AG20443 (cell line): ENCODE measurements around the gene LRRC2.

Experiments
- DNase-seq: peaks from one replicate; pipeline ENCODE4 v3.0.0; 2012; ENCODE audit warnings: low spot score, mixed read lengths

LRRC2 gene

DNA sequence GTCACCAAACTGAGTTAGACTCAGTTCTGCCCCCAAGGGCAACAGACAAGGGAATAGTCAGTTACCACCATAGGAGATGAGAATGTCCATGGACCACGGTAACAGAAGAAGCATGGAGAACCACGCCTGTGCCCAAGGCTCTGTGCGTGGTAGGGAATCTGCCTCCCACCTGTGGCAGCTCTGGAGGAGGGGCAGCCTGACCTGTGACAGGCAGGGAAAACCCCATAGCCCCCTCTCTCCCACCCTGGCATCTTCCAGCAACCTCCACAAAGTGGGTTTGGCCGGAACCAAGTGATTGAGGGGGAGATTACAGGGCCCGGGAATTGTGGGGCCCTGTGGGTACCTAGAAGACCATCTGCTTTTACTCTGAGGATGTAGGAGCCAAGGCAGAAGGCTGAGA is 87.1 kb downstream of the LRRC2 start:
- DNase-seq, result no peak

DNA sequence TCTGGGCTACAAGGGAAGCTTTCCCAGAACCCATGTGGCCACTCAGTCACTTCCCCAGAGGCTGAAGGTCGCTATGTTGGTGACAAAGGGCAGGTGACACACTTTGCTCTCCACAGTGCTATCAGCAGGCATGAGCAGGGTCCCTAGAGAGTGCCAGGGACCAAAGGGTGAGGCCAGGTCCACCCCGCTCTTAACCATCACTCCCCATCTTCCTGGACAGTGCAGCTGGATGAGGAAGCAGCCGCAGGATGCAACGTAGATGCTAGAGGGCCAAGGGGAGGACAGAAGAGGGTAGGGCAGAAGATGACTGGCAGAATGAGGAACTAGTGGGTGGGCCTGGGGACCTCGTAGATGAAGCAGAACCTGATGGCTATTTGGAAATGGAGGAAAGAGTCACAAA is 87.8 kb downstream of the LRRC2 start:
- DNase-seq, result no peak

DNA sequence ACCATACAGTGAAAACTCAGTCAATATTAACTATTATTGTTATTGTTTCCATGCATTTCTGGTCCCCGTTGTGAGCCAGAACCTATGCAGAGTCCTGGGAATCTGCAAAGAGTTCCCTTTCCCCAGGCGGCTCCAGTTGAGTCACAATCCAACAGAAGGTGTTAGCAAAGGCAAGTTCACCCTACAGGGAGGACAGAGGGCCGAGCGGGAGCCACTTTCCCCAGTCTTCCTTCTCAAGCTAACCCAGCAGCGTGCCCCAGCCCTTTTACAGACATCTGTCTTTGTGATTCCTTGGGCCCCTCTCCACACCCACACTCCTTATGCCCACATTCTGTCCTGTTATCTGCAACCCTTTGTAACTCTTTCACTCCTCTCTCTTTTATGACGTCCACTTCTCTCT is 88.3 kb downstream of the LRRC2 start:
- DNase-seq, result no peak

DNA sequence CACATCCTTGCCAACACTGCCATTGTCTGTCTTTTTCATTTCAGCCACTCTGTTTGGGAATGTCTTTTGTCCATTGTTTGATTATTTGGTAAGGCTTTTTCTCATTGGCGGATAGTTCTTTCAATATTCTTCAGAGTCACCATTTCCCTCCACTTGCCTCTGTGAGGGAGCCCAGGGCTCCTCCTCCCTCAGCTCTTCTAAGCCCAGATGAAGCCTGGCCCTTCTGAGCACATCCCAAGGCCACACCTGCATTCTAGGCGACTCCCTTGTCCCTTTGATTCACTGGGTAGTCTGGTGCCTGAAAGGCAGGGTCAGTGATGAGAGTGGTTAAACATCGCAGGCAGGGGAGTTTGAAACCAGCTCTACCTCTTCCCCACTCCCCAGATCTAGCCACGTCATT is 89.0 kb downstream of the LRRC2 start:
- no peak for DNase-seq

DNA sequence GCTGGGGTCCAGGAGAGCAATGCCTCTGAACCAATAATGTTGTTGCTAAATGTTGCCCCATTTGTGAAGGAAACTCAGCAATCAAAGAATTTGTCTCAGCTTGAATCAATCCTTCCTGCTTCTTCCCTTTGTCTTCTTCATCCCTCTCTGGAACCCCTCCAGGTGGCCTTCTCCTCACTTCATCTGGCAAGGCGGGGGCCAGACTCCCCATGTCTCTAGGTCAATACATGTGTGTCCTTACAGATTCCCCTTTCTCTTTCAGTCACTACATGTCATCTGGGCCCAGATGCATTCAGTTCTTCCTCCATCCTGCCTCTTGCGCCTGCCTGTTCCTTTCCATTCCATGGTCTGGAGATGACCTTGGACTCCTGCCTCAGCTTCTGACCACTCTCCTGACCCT is 93.4 kb downstream of the LRRC2 start:
- DNase-seq, result no peak

DNA sequence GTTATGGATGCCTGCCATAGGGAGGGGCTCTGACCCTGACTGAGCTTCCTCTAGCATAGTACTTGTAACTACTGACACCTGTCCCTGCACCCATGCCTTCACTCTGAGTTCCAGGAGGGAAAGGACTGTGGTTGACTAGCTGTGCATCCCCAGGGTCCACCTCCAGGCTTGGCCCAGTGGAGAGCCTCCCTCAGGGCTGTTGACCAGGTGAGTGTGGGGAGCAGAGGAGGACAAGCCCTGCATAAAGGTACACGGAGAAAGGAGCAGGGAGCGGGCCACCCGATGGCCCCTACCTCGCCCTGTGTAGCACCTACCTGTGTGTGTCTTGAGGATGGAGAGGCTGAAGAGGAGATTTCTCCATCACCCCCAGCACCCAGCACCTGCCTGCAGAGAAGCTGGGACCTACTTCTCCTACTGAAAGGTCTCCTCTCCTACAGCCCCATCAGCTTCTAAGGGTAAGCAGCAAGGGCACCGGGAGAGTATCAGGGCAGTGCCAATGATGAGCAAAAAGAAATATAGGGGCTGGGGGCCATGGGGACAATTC is 94.7 kb downstream of the LRRC2 start:
- peak; percentile 3 for DNase-seq

DNA sequence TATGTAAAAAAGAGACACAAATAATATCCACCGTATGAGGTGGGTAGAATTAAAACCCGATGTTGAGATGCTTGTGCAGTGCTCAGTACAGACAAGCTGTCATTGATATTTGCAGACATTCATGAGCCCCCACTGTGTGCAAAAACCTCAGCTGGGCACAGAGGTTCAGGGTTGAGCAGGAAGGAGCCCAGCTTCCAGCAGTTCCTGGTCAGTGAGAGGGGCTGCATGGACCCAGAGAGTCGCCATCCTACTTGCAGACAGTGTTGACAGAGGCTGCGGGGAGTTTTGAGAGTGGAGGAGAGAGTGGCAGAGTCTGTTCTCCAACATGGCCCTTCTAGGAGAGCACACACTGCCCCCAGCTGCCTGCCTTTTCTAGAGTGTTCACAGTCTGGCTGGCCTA is 95.3 kb downstream of the LRRC2 start:
- DNase-seq, result no peak

DNA sequence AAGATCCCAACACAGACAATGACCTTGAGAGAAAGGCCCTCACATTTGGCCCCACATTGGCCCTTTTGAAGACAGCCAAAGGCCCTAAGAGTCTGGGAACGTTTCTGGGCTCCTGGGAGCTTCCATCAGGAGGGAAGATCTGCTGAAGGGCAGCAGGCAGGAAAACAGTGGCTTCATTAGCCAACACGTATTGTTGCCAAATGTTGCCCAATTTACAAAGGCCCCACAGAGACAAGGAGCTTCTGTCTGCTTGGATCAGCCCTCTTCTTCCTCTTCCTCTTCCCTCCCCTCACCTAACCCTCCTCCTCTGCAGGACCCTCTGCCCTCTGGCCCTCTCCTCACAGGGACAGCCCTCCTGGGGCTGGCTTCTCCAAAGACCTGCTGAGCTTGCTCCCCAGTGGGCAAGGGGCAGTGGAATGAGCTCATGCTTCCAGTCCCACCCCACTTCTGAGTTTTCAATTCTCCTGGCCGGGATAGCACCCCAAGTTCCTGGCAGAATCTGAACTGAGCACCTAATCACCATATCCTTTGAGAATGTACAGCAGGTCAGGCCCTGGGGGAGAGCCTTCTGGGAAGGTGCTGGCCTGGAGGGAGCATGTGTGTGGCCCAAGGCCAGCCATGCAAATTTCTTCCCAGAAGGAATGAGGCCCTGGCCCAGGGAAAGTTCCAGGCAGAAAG is 96.3 kb downstream of the LRRC2 start:
- no peak for DNase-seq

DNA sequence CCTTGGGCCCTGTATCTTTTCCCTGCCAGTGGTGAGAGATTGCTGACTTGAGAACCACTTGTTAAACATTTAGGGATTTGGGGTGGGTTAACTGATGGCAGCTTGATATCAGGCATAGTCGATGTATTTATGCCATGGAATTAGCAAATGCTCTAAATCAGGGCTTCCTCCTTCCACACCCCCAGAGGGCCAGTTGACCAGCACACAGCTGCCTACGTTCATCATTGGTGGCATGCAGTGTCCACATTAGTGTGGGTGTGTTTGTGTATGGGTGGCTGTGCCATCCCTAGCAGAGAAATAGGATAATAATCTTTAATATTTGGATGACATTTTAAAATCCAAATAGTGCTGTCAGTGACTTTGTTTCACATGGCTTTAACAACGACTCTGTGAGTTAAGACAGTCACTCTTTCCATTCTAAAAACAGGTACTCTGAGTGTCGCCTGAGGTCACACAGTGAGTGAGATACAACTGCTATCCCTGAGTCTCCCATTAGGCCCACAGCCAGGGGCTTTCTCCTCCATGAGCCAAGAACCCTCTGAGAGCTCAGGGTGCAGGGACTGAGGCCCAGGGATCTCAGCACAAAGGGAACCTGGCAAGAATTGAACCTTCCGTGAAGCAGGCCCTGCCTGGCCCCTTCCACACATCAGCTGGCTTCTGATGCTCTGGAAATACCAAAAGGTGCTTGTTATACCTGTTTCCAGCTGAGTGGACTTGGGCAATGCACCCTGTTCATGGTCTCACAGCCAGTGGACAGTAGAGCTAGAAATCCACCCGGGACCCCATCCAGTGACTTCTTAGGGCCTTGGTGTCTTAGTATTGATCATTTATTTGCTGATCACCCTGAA is 97.1 kb downstream of the LRRC2 start:
- DNase-seq, result no peak

DNA sequence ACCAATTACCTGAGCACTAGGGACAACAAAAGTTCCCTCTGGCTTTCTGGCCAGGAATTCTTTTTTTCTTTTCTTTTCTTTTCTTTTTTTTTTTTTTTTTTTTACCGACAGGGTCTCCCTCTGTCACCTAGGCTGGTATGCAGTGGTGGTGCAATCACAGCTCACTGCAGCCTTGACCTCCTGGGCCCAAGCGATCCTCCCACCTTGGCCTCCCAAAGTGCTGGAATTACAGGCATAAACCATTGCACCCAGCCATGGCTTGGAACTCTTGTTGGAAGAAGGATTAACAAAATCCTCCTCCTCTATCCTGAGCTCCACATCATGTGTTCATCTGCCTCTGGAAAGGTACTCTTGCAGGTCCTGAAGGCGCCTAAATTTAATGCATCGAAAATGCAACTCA is 98.5 kb downstream of the LRRC2 start:
- DNase-seq, result no peak

DNA sequence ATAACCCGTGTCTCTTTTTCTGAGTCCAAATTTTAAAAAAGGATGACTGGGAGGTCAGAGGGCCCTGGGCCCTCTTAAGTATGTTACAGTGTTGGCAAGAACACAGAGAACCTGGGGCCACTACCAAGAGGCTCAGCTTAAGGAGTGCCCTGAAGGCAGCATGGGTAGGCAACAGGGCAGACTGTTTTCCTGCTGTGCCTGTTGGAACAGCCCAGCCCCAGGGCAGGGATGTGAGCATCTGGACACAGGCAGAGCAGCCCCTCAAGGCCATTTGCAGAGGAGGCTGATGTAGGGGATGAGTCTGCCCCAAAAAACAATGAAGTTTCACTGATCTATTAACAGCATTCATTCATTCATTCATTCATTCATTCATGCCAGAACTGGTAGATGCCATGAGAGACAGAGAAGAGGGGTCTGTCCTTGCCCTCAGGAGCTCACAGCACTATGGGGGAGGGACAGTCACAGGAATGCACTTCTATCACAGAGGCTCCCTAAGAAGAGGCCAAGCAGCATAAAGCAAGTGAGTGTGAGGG is 99.2 kb downstream of the LRRC2 start:
- no peak for DNase-seq

DNA sequence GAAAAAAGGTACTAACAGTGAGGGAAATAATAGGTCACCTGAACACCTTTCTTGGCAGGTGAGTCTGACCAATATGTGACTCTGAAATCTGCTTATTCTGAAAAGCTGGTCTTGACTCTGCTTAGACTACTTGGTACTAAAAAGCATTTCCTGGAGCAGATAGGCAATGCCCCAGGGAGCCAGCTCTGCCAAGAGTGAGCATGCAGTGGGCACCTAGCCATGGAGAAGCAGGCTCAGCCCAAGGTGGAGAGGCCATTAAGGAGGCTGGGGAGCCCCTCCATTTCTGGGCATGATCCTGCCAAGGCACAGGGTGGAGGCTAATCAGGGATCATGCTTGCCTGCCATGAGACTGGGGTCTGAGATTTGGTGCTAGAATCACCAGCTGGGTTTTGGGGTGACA is 99.8 kb downstream of the LRRC2 start:
- no peak for DNase-seq
